HEK293T (cell line): ENCODE measurements around the gene FCGBP.

Source experiments
- ELF4 ChIP-seq: fragments of 450-650 bp; IDR thresholded peaks from 2 replicates; pipeline ENCODE4 v1.6.1; 2017; ENCODE audit warnings: antibody characterized with exemption
- FOXK2 ChIP-seq: fragments of 450-650 bp; IDR thresholded peaks from 2 replicates; pipeline ENCODE4 v1.6.1; 2016; ENCODE audit warnings: mild to moderate bottlenecking
- FOXM1 ChIP-seq: fragments of 450-650 bp; IDR thresholded peaks from 2 replicates; pipeline ENCODE4 v1.6.1; 2017; ENCODE audit warnings: mild to moderate bottlenecking, borderline replicate concordance

DNA sequence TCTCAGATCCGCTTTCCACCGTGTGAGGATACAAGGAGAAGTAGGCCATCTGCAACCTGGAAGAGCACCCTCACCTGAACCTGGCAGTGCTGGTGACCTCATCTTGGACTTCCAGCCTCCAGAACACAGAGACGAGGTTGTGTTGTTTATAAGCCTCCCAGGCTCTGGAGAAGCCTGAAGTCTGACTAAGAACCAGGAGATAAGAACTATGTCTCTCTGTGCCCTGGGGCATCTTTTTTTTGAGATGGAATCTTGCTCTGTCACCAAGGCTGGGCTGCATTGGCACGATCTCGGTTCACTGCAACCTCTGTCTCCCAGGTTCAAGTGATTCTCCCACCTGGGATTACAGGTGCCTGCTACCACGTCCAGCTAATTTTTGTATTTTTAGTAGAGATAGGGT is 14.5 kb downstream of the FCGBP start:
- TF ChIP-seq ELF4 = no peak
- no peak for TF ChIP-seq FOXM1
- no peak for TF ChIP-seq FOXK2
